Keratinocyte (primary cell): ENCODE measurements around the gene ACTN1.

Experiments
- CTCF ChIP-seq, 3 experiments: IDR thresholded peaks in 1 of 3; conservative IDR thresholded peaks in 1 of 3; optimal IDR thresholded peaks in 1 of 3; 2 replicates in 2 of 3; 3 replicates in 1 of 3; pipeline versions ENCODE3 to v1.5.1; 2011; ENCODE audit warnings: low read length in 3 of 3, mild to moderate bottlenecking in 3 of 3, moderate library complexity in 2 of 3, control low read depth in 1 of 3, inconsistent platforms in 1 of 3; ENCODE audit not compliant: insufficient read depth in 2 of 3; ENCODE audit errors: extremely low read depth in 1 of 3
- EZH2 ChIP-seq: IDR thresholded peaks from one replicate; pipeline ENCODE4 v1.6.1; 2012; ENCODE audit warnings: inconsistent platforms, mild to moderate bottlenecking, low read length, moderate library complexity

GRCh38 chr14:68824517-68825347 lies 154.4 kb downstream of the ACTN1 start:
- TF ChIP-seq CTCF (optimal IDR thresholded peaks at IDR 0.05 in 1 of 3, IDR thresholded peaks at IDR 0.05 in 1 of 3, conservative IDR thresholded peaks at IDR 0.05 in 1 of 3; ENCODE audit: extremely low read depth in 1 of 3, insufficient read depth in 2 of 3, low read length in 3 of 3) = peak; percentile 93 to 94 (median 94)
- TF ChIP-seq EZH2 = no peak
